Naive thymus-derived CD8-positive, alpha-beta T cell (primary cell): ENCODE data around the gene KRT15. TPM values are rescaled to one million over a fixed set of nuclear protein-coding genes. Genes with fewer than 3 reads are reported as not detected.

Experiments
- ATAC-seq, 2 donors: fragments of 150-1000 bp; cut with Tn5 transposase in 1 of 2; sonication (Bioruptor Pico), chemical (Tn5 transposase) in 1 of 2; 1 replicate in 1 of 2; 2 replicates in 1 of 2; pipeline ENCODE4 v1.10.0; 2021; ENCODE audit warnings: mild to moderate bottlenecking in 2 of 2, moderate library complexity in 2 of 2
- POLR2A ChIA-PET: fragments of 350-600 bp; sonication (Branson Sonifier 250); formaldehyde crosslinking; loops from one replicate; lab custom pipeline; 2021; ENCODE audit warnings: antibody characterized with exemption; lab: Charles Lee
- DNase-seq, 10 donors: peaks; one replicate each; pipeline versions ENCODE4 v3.0.0 to v3.0.0-alpha.2; 2020 to 2022
- H3K27ac Mint-ChIP-seq, 10 donors: one replicate each; pipeline ENCODE4 v1.8.0; 2020 to 2022; ENCODE audit warnings: mild to moderate bottlenecking in 10 of 10, mixed read lengths in 10 of 10, moderate library complexity in 4 of 10, inconsistent platforms in 1 of 10
- H3K27me3 Mint-ChIP-seq, 5 donors: one replicate each; pipeline ENCODE4 v1.8.0; 2021 to 2022; ENCODE audit warnings: mixed read lengths in 5 of 5
- H3K36me3 Mint-ChIP-seq, 3 donors: one replicate each; pipeline ENCODE4 v1.8.0; 2020 to 2022; ENCODE audit warnings: mixed read lengths in 3 of 3, mild to moderate bottlenecking in 2 of 3, inconsistent platforms in 1 of 3
- H3K4me1 Mint-ChIP-seq, 4 donors: one replicate each; pipeline ENCODE4 v1.8.0; 2021 to 2022; ENCODE audit warnings: mixed read lengths in 4 of 4
- H3K4me3 Mint-ChIP-seq, 10 donors: one replicate each; pipeline ENCODE4 v1.8.0; 2020 to 2022; ENCODE audit warnings: mild to moderate bottlenecking in 10 of 10, mixed read lengths in 10 of 10, moderate library complexity in 6 of 10, inconsistent platforms in 1 of 10
- H3K9me3 Mint-ChIP-seq, 9 donors: one replicate each; pipeline ENCODE4 v1.8.0; 2020 to 2022; ENCODE audit warnings: mixed read lengths in 9 of 9, mild to moderate bottlenecking in 3 of 9, inconsistent platforms in 1 of 9, moderate library complexity in 1 of 9
- polyA plus RNA-seq, 3 donors: library from polyadenylated mRNA; unstranded; fragments of 300-500 nt; fragmentation: Illumina TruSeq; gene quantifications; one replicate each; pipeline ENCODE4 v1.2.3, GENCODE V29; 2021
- total RNA-seq, 8 experiments: library from RNA in 2 of 8; stranded (reverse) in 2 of 8; gene quantifications; one replicate each; pipeline ENCODE4 v1.2.3 and lab custom pipeline; 2021 to 2026

The KRT15 gene
- total and polyA plus RNA-seq, 5 experiments from 2014 or later, result not detected

- peaks cover 0 to 3% (median 0%) of the 10 kb centered on the region in 9 donors for H3K9me3 Mint-ChIP-seq
- no peak for DNase-seq
- H3K4me1 Mint-ChIP-seq, result peaks cover 7 to 27% (median 18%) of the 10 kb centered on the region in 4 donors
- H3K36me3 Mint-ChIP-seq, result peaks cover 0 to 4% (median 0%) of the 10 kb centered on the region in 3 donors
- no peak for ATAC-seq
- H3K27me3 Mint-ChIP-seq, result peaks cover 31 to 83% (median 56%) of the 10 kb centered on the region in 5 donors
- H3K4me3 Mint-ChIP-seq, result no peak overlapping the region
- POLR2A ChIA-PET, result no interaction called here
- H3K27ac Mint-ChIP-seq, result no peak overlapping the region
Observed at GRCh38 chr17:41531993-41532392, 13.3 kb upstream of the KRT15 start.

- no peak overlapping the region for H3K4me3 Mint-ChIP-seq
- peaks cover 34 to 81% (median 52%) of the 10 kb centered on the region in 5 donors for H3K27me3 Mint-ChIP-seq
- peaks cover 0 to 4% (median 0%) of the 10 kb centered on the region in 3 donors for H3K36me3 Mint-ChIP-seq
- H3K27ac Mint-ChIP-seq, result peak overlapping the region in 1 of 10 donors; percentile 25
- no peak for ATAC-seq
- POLR2A ChIA-PET, result interaction anchor here (1.0 kb wide), 1 partner anchor 16 kb away, joined by 3 read pairs; no protein-coding TSS in a partner anchor
- DNase-seq, result no peak
- peaks cover 5 to 27% (median 19%) of the 10 kb centered on the region in 4 donors for H3K4me1 Mint-ChIP-seq
- H3K9me3 Mint-ChIP-seq, result peaks cover 0 to 3% (median 0%) of the 10 kb centered on the region in 9 donors
Observed at GRCh38 chr17:41530062-41531048, 11.7 kb upstream of the KRT15 start.

- H3K36me3 Mint-ChIP-seq, result peaks cover 0 to 4% (median 0%) of the 10 kb centered on the region in 3 donors
- peaks cover 34 to 77% (median 49%) of the 10 kb centered on the region in 5 donors for H3K27me3 Mint-ChIP-seq
- ATAC-seq, result no peak
- H3K4me3 Mint-ChIP-seq, result peak overlapping the region in 7 of 10 donors; percentile 25 to 77 (median 59)
- H3K27ac Mint-ChIP-seq, result peak overlapping the region in 1 of 10 donors; percentile 25
- H3K4me1 Mint-ChIP-seq, result peaks cover 4 to 27% (median 19%) of the 10 kb centered on the region in 4 donors
- no peak for DNase-seq
- POLR2A ChIA-PET, result interaction anchor here (1.0 kb wide), 1 partner anchor 15 kb away, joined by 3 read pairs; no protein-coding TSS in a partner anchor
- H3K9me3 Mint-ChIP-seq, result peaks cover 0 to 3% (median 0%) of the 10 kb centered on the region in 9 donors
Observed at GRCh38 chr17:41529491-41529915, 10.8 kb upstream of the KRT15 start.

- peaks cover 0 to 4% (median 0%) of the 10 kb centered on the region in 3 donors for H3K36me3 Mint-ChIP-seq
- no peak for DNase-seq
- H3K27ac Mint-ChIP-seq, result peak overlapping the region in 2 of 10 donors; percentile 25 to 67
- peaks cover 0 to 3% (median 0%) of the 10 kb centered on the region in 9 donors for H3K9me3 Mint-ChIP-seq
- peaks cover 34 to 77% (median 49%) of the 10 kb centered on the region in 5 donors for H3K27me3 Mint-ChIP-seq
- H3K4me3 Mint-ChIP-seq, result peak overlapping the region; percentile 38 to 77 (median 61)
- ATAC-seq, result no peak
- POLR2A ChIA-PET, result no interaction called here
- H3K4me1 Mint-ChIP-seq, result peaks cover 4 to 27% (median 19%) of the 10 kb centered on the region in 4 donors
Observed at GRCh38 chr17:41528959-41529353, 10.3 kb upstream of the KRT15 start.

- peak overlapping the region in 9 of 10 donors; percentile 36 to 77 (median 61) for H3K4me3 Mint-ChIP-seq
- POLR2A ChIA-PET, result interaction anchor here (0.6 to 0.7 kb wide), 2 partner anchors 25 to 999 kb away, joined by 3 read pairs; no protein-coding TSS in a partner anchor
- peaks cover 0 to 1% (median 0%) of the 10 kb centered on the region in 3 donors for H3K36me3 Mint-ChIP-seq
- no peak overlapping the region for H3K27ac Mint-ChIP-seq
- DNase-seq (peak in 3 of 10 donors; percentile 10 to 15 (median 13)), ATAC-seq (peak; percentile 58 to 87)
- H3K4me1 Mint-ChIP-seq, result peaks cover 4 to 27% (median 19%) of the 10 kb centered on the region in 4 donors
- H3K27me3 Mint-ChIP-seq, result peaks cover 30 to 62% (median 40%) of the 10 kb centered on the region in 5 donors
- H3K9me3 Mint-ChIP-seq, result peaks cover 0 to 3% (median 0%) of the 10 kb centered on the region in 9 donors
Observed at GRCh38 chr17:41527063-41528023, 8.7 kb upstream of the KRT15 start.

GRCh38 chr17:41524261-41524660 lies 5.6 kb upstream of the KRT15 start:
- no peak overlapping the region for H3K4me3 Mint-ChIP-seq
- no peak for DNase-seq
- no peak for ATAC-seq
- POLR2A ChIA-PET, result no interaction called here
- H3K9me3 Mint-ChIP-seq, result peaks cover 0 to 3% (median 0%) of the 10 kb centered on the region in 9 donors
- H3K27me3 Mint-ChIP-seq, result peaks cover 19 to 38% (median 21%) of the 10 kb centered on the region in 5 donors
- no peak overlapping the region for H3K27ac Mint-ChIP-seq
- H3K36me3 Mint-ChIP-seq, result no peaks in the 10 kb centered on the region
- H3K4me1 Mint-ChIP-seq, result peaks cover 4 to 22% (median 16%) of the 10 kb centered on the region in 4 donors

- no peaks in the 10 kb centered on the region for H3K36me3 Mint-ChIP-seq
- POLR2A ChIA-PET, result no interaction called here
- H3K4me1 Mint-ChIP-seq, result peaks cover 4 to 18% (median 12%) of the 10 kb centered on the region in 4 donors
- peak overlapping the region in 1 of 10 donors; percentile 30 for H3K27ac Mint-ChIP-seq
- peaks cover 0 to under 1% (median 0%) of the 10 kb centered on the region in 9 donors for H3K9me3 Mint-ChIP-seq
- H3K27me3 Mint-ChIP-seq, result peaks cover 14 to 33% (median 16%) of the 10 kb centered on the region in 5 donors
- ATAC-seq (no peak), DNase-seq (no peak)
- H3K4me3 Mint-ChIP-seq, result no peak overlapping the region
Observed at GRCh38 chr17:41523787-41524186, 5.1 kb upstream of the KRT15 start.

GRCh38 chr17:41523225-41523593 lies 4.5 kb upstream of the KRT15 start:
- POLR2A ChIA-PET, result no interaction called here
- ATAC-seq (no peak), DNase-seq (no peak)
- Mint-ChIP-seq H3K4me3 (no peak overlapping the region), H3K9me3 (no peaks in the 10 kb centered on the region), H3K27ac (no peak overlapping the region), H3K27me3 (peaks cover 9 to 27% (median 13%) of the 10 kb centered on the region in 5 donors), H3K36me3 (no peaks in the 10 kb centered on the region), H3K4me1 (peaks cover 2 to 12% (median 7%) of the 10 kb centered on the region in 4 donors)

- DNase-seq (no peak), ATAC-seq (no peak)
- no peaks in the 10 kb centered on the region for H3K9me3 Mint-ChIP-seq
- peaks cover 2 to 7% (median 5%) of the 10 kb centered on the region in 4 donors for H3K4me1 Mint-ChIP-seq
- H3K27me3 Mint-ChIP-seq, result peaks cover 8 to 22% (median 10%) of the 10 kb centered on the region in 5 donors
- no peak overlapping the region for H3K4me3 Mint-ChIP-seq
- H3K36me3 Mint-ChIP-seq, result no peaks in the 10 kb centered on the region
- POLR2A ChIA-PET, result no interaction called here
- H3K27ac Mint-ChIP-seq, result no peak overlapping the region
Observed at GRCh38 chr17:41522301-41523224, 3.9 kb upstream of the KRT15 start.

GRCh38 chr17:41521574-41522261 lies 3.0 kb upstream of the KRT15 start:
- no peaks in the 10 kb centered on the region for H3K4me1 Mint-ChIP-seq
- H3K27ac Mint-ChIP-seq, result no peak overlapping the region
- DNase-seq (no peak), ATAC-seq (no peak)
- no peaks in the 10 kb centered on the region for H3K9me3 Mint-ChIP-seq
- POLR2A ChIA-PET, result no interaction called here
- H3K27me3 Mint-ChIP-seq, result peaks cover 0 to 14% (median 2%) of the 10 kb centered on the region in 5 donors
- no peak overlapping the region for H3K4me3 Mint-ChIP-seq
- no peaks in the 10 kb centered on the region for H3K36me3 Mint-ChIP-seq
